ENCODE data around the gene NAP1L4.

Gene NAP1L4

DNA sequence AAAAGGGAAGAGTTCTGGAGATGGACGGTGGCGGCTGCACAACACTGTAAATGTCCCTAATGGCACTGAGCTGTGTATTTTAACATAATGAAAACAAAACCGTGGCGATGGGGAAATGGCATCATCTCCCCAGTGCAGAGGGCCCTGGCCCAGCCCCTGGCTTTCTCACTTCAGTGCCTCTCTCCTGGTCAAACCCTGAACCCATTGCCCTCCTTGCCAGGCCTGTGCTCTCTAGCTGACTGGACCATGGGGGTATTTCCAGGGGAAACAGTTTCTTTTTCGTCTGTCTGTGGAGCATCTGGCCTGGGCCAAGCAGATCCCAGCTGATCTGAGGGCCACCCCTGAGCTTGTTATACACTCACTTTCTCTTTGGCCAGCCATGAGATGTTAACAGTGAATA, 17.4 kb upstream of the NAP1L4 start:
- Histone ChIP-seq H3K9ac (ENCODE audit: low read length) (no peak overlapping the region), H3K27ac (ENCODE audit: low read length) (peak overlapping the region; percentile 34; the same call in 1 of the 2 replicates), H3K4me2 (ENCODE audit: low read depth, low read length) (no peak overlapping the region), H3K9me2 (replicated peaks; ENCODE audit: insufficient read depth, low read length) (no peaks in the 10 kb centered on the region), H4K20me1 (ENCODE audit: insufficient read depth, low read length) (no peaks in the 10 kb centered on the region), H3F3A (ENCODE audit: insufficient read depth, low read length) (0 out of 2 replicates have a peak, but pooled peaks cover 3% of the 10 kb centered on the region), H3K36me3 (replicated peaks; ENCODE audit: insufficient read depth, low read length) (no peaks in the 10 kb centered on the region), H3K79me2 (ENCODE audit: low read length) (no peaks in the 10 kb centered on the region), H3K4me3 (ENCODE audit: low read length) (no peak overlapping the region), H3K9me3 (replicated peaks; ENCODE audit: insufficient read depth, low read length) (no peaks in the 10 kb centered on the region), H3K27me3 (replicated peaks; ENCODE audit: insufficient read depth, low read length) (no peaks in the 10 kb centered on the region), H2AFZ (ENCODE audit: low read length) (no peak overlapping the region), H3K4me1 (ENCODE audit: low read length) (peaks cover 12% of the 10 kb centered on the region)
- no peak for DNase-seq
- TF ChIP-seq EZH2phosphoT487 (IDR thresholded peaks at IDR 0.05; ENCODE audit: low read length), result no peak
- TF ChIP-seq CTCF (IDR thresholded peaks at IDR 0.05; ENCODE audit: low read length), result no peak
- no peak for TF ChIP-seq EZH2 (optimal IDR thresholded peaks at IDR 0.05; ENCODE audit: low read depth, low read length)

DNA sequence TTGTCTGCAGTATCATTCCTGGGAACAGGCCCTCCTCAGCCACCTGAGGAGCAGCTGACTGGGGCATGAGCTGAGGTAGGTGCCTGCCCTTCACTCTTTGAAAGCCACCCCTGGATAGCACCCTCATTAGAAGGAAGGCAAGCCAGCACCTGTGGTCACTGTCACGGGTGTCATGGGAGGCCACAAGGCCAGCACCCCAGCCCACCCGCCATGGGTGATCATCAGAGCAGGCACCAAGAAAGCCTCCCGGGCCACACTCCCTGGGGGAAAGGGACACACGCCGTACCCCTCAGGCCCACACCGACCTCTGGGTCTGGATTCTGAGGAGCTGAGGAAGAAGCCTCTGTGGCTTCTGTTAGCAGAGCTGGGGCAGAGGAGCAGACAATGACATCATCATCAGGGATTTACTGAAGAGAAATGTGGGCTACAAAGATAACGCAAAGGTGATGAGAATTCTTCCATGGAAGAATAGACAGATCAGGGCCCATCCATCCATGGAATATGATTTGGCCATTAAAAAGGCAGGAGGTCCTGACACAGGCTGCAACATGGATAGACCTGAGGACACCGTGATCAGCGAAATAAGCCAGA, 16.7 kb upstream of the NAP1L4 start:
- Histone ChIP-seq H3K79me2 (ENCODE audit: low read length) (no peaks in the 10 kb centered on the region), H4K20me1 (ENCODE audit: insufficient read depth, low read length) (no peaks in the 10 kb centered on the region), H3K9ac (ENCODE audit: low read length) (no peak overlapping the region), H3K9me3 (replicated peaks; ENCODE audit: insufficient read depth, low read length) (no peaks in the 10 kb centered on the region), H3K4me2 (ENCODE audit: low read depth, low read length) (no peak overlapping the region), H2AFZ (ENCODE audit: low read length) (no peak overlapping the region), H3K36me3 (replicated peaks; ENCODE audit: insufficient read depth, low read length) (no peaks in the 10 kb centered on the region; the same call in 1 of the 2 replicates), H3K4me1 (ENCODE audit: low read length) (peaks cover 12% of the 10 kb centered on the region), H3K9me2 (replicated peaks; ENCODE audit: insufficient read depth, low read length) (no peaks in the 10 kb centered on the region), H3K27ac (ENCODE audit: low read length) (no peak overlapping the region), H3K4me3 (ENCODE audit: low read length) (no peak overlapping the region), H3K27me3 (replicated peaks; ENCODE audit: insufficient read depth, low read length) (no peaks in the 10 kb centered on the region), H3F3A (ENCODE audit: insufficient read depth, low read length) (0 out of 2 replicates have a peak, but pooled peaks cover 3% of the 10 kb centered on the region)
- TF ChIP-seq EZH2 (optimal IDR thresholded peaks at IDR 0.05; ENCODE audit: low read depth, low read length) (no peak), CTCF (IDR thresholded peaks at IDR 0.05; ENCODE audit: low read length) (no peak), EZH2phosphoT487 (IDR thresholded peaks at IDR 0.05; ENCODE audit: low read length) (no peak)
- no peak for DNase-seq

DNA sequence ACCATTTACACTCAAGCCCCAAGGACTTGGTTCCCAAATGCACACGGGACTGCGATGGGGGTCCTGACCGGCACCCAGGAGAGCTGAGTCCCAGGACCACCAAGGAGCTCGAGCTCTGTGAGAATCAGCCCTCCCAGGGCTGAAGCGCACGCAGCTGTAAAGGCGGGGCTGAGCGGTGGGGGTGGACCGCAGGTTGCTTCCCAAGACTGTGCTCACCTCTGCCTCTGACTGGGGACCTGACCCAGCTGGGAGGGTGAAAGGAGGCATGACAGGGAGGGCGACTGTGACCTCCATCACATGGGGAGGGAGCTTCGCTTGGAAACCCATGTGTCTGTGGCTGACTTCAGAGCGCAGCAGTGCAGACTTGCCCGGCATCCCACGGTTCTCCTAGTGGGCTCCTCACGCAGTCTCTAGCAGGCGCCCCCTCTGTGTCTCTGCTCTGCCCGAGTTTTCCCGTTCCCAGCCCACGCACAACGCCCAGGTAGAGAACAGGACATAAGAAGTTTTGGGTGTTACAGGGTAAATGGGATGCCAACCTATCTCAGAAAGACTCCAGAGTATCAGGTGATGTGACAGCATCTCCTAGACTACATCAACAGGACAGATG, 15.4 kb upstream of the NAP1L4 start:
- H2AFZ ChIP-seq (ENCODE audit: low read length), result no peak overlapping the region
- no peaks in the 10 kb centered on the region for H3K9me3 ChIP-seq (replicated peaks; ENCODE audit: insufficient read depth, low read length)
- H3K36me3 ChIP-seq (replicated peaks; ENCODE audit: insufficient read depth, low read length), result no peaks in the 10 kb centered on the region; the same call in 1 of the 2 replicates
- H3K4me2 ChIP-seq (ENCODE audit: low read depth, low read length), result no peak overlapping the region
- no peak for TF ChIP-seq CTCF (IDR thresholded peaks at IDR 0.05; ENCODE audit: low read length)
- no peak for TF ChIP-seq EZH2 (optimal IDR thresholded peaks at IDR 0.05; ENCODE audit: low read depth, low read length)
- TF ChIP-seq EZH2phosphoT487 (IDR thresholded peaks at IDR 0.05; ENCODE audit: low read length), result no peak
- no peak overlapping the region for H3K4me3 ChIP-seq (ENCODE audit: low read length)
- 0 out of 2 replicates have a peak, but pooled peaks cover 3% of the 10 kb centered on the region for H3F3A ChIP-seq (ENCODE audit: insufficient read depth, low read length)
- DNase-seq, result no peak
- H4K20me1 ChIP-seq (ENCODE audit: insufficient read depth, low read length), result no peaks in the 10 kb centered on the region
- no peaks in the 10 kb centered on the region for H3K79me2 ChIP-seq (ENCODE audit: low read length)
- no peak overlapping the region for H3K27ac ChIP-seq (ENCODE audit: low read length)
- H3K9ac ChIP-seq (ENCODE audit: low read length), result no peak overlapping the region
- H3K4me1 ChIP-seq (ENCODE audit: low read length), result peaks cover 12% of the 10 kb centered on the region
- no peaks in the 10 kb centered on the region for H3K27me3 ChIP-seq (replicated peaks; ENCODE audit: insufficient read depth, low read length)
- no peaks in the 10 kb centered on the region for H3K9me2 ChIP-seq (replicated peaks; ENCODE audit: insufficient read depth, low read length)
